Suprapubic skin (tissue), 3 donors: ENCODE data around the gene HIVEP3.

Source experiments
- CTCF ChIP-seq, 2 donors: fragments of 200-600 bp in 1 of 2; fragments of 450-650 bp in 1 of 2; sonication (generic) in 1 of 2; IDR thresholded peaks; one replicate each; pipeline ENCODE4 v1.5.1; 2016 to 2019; ENCODE audit warnings: antibody characterized with exemption in 2 of 2, mild to moderate bottlenecking in 1 of 2, moderate library complexity in 1 of 2
- POLR2AphosphoS5 ChIP-seq, 3 donors: sonication (generic); formaldehyde crosslinking; IDR thresholded peaks; one replicate each; pipeline ENCODE4 v1.6.1; 2017; ENCODE audit warnings: antibody characterized with exemption in 3 of 3

- TF ChIP-seq CTCF (IDR thresholded peaks at IDR 0.05) (no peak), POLR2AphosphoS5 (IDR thresholded peaks at IDR 0.05) (no peak)
Measured at GRCh38 chr1:41682845-41683625, 235.7 kb downstream of the HIVEP3 start.
